ENCODE measurements around the gene PCDHB15.

PCDHB15 gene

GRCh38 chr5:141250576-141250975 lies 5.4 kb downstream of the PCDHB15 start:
- DNase-seq (ENCODE audit: low read depth): no peak
- TF ChIP-seq CTCF (conservative IDR thresholded peaks at IDR 0.05; ENCODE audit: low read depth, low read length): no peak
- H3K4me3 ChIP-seq (ENCODE audit: low read length): no peak overlapping the region

GRCh38 chr5:141258464-141258863 lies 13.3 kb downstream of the PCDHB15 start:
- no peak overlapping the region for H3K4me3 ChIP-seq (ENCODE audit: low read length)
- DNase-seq (ENCODE audit: low read depth): no peak
- no peak for TF ChIP-seq CTCF (conservative IDR thresholded peaks at IDR 0.05; ENCODE audit: low read depth, low read length)

DNA sequence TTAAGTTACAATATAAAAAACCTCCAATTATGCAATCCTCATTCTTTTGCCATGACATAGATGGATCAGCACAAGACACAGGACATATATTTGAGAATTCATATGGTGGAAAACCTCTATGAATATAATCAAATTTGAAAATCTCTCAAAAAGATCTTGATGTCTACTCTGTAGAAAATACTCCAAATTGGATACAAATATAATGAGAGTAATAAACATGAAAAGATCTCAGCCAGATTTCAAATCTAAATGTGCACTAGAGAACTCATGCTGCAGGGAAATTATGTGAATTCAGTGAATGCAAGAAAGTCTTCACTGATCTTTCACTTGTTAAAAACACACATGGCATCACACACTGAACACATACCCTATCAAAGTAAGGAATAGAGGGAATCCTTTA lies 13.8 kb downstream of the PCDHB15 start:
- DNase-seq (ENCODE audit: low read depth): no peak
- no peak overlapping the region for H3K4me3 ChIP-seq (ENCODE audit: low read length)
- no peak for TF ChIP-seq CTCF (conservative IDR thresholded peaks at IDR 0.05; ENCODE audit: low read depth, low read length)

- H3K4me3 ChIP-seq (ENCODE audit: low read length): no peak overlapping the region
- TF ChIP-seq CTCF (conservative IDR thresholded peaks at IDR 0.05; ENCODE audit: low read depth, low read length): no peak
- DNase-seq (ENCODE audit: low read depth): no peak
These were observed 15.5 kb downstream of the PCDHB15 start for GRCh38 chr5:141260458-141261237.

DNA sequence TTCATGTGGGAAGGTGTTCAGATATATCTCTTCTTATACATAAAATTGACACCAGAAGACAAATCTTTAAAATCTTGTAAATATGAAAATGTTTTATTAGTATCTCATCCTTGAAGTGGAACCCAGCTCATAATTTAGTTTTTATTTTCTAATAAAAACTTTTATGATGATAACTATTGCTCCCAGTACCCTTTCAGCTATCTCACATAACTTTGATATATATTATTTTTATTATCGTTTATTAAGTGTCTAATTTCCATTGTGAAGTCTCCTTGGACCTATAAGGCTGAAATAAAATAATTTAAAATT lies 16.0 kb downstream of the PCDHB15 start:
- no peak for TF ChIP-seq CTCF (conservative IDR thresholded peaks at IDR 0.05; ENCODE audit: low read depth, low read length)
- DNase-seq (ENCODE audit: low read depth): no peak
- no peak overlapping the region for H3K4me3 ChIP-seq (ENCODE audit: low read length)

- no peak overlapping the region for H3K4me3 ChIP-seq (ENCODE audit: low read length)
- no peak for DNase-seq (ENCODE audit: low read depth)
- TF ChIP-seq CTCF (conservative IDR thresholded peaks at IDR 0.05; ENCODE audit: low read depth, low read length): no peak
These were observed 24.0 kb downstream of the PCDHB15 start for GRCh38 chr5:141269195-141269594.

DNA sequence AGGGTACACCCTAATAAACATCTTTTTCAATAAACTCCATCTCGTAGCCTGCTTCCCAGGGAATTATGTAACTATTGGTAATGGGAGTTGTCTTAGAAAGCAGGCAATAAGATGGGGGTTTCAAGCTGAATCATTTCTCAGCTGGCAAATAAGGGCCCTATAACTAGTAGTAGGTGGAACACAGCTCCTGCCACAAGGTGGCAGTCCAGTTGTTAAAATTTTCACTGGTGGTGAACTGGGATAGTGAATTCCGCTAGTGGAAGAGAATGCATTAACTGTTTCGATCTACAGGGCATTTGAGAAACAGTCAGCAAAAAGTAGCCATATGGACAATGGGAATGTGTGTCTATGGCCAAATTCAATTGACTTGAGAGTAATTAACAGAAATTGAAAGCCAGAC lies 27.7 kb downstream of the PCDHB15 start:
- DNase-seq (ENCODE audit: low read depth): no peak
- TF ChIP-seq CTCF (conservative IDR thresholded peaks at IDR 0.05; ENCODE audit: low read depth, low read length): no peak
- no peak overlapping the region for H3K4me3 ChIP-seq (ENCODE audit: low read length)
